Retinal pigment epithelial cell (primary cell): ENCODE measurements around the gene DMD.

ENCODE experiments used
- DNase-seq: peaks from one replicate; pipeline ENCODE4 v3.0.0-alpha.2; 2010; ENCODE audit warnings: low read depth
- H3K4me3 ChIP-seq: 2 replicates; pipeline ENCODE4 v1.5.1; 2011; ENCODE audit warnings: mild to moderate bottlenecking, low read length, control low read depth, moderate library complexity
- CTCF ChIP-seq: conservative IDR thresholded peaks from 2 replicates; pipeline ENCODE4 v1.5.1; 2011; ENCODE audit warnings: low read depth, low read length, control low read depth, inconsistent platforms

The DMD gene

GRCh38 chrX:31200430-31200829 is 2010.9 kb downstream of the DMD start:
- DNase-seq, result no peak
- H3K4me3 ChIP-seq, result no peak overlapping the region
- TF ChIP-seq CTCF, result no peak

DNA sequence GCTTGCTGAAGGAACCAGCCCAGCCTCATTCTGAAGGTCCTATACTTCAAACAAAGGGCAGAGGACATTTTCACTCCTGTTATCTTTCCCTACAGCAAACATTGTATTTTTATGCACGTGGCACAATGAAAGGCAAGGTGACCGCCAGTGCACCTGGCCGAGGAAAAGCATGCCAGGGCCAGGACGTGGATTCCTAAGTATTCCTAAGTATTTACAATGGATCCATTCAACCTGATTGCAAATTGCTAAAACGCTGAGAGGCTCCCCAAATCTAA is 2011.6 kb downstream of the DMD start:
- TF ChIP-seq CTCF, result no peak
- no peak for DNase-seq

DNA sequence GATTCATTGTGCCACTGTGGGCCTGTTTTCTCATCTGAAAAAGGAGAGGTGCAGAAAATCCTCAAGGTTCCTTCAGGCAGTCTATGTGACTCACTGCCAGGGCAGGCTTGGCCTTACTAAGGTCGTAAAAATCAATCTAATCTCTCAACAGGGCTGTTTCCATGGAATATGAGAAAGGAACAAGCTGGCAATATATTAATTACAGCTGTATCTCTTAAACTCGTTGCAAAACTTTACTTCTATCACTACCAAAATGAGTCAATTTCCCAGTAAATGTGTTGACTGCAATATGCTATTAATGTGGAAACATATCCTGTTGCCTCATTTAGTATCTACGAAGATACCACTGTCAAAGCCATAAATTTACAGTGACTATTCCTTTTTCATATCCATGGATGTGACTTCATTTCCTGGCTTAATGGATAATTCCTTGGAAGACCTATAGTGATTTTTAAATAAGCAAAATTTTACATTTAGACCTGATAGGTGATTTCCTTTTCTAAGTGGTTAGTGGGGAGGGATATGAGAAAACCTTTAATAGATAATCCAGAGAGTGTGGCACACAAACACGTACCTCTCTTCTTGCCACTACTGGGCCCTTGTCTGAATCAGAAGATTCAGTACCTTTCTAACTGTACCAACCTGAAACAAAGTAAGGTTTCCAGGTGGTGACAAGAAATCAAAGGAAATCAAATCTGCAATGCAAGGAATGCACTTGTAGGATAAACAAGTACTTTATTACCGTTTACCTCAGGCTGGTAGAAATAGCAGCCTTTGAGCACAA is 2012.1 kb downstream of the DMD start:
- H3K4me3 ChIP-seq, result no peak overlapping the region
- no peak for DNase-seq
- TF ChIP-seq CTCF, result no peak

More for the DNA sequence above, 2011.6 kb downstream of the DMD start:
- no peak overlapping the region for H3K4me3 ChIP-seq

DNA sequence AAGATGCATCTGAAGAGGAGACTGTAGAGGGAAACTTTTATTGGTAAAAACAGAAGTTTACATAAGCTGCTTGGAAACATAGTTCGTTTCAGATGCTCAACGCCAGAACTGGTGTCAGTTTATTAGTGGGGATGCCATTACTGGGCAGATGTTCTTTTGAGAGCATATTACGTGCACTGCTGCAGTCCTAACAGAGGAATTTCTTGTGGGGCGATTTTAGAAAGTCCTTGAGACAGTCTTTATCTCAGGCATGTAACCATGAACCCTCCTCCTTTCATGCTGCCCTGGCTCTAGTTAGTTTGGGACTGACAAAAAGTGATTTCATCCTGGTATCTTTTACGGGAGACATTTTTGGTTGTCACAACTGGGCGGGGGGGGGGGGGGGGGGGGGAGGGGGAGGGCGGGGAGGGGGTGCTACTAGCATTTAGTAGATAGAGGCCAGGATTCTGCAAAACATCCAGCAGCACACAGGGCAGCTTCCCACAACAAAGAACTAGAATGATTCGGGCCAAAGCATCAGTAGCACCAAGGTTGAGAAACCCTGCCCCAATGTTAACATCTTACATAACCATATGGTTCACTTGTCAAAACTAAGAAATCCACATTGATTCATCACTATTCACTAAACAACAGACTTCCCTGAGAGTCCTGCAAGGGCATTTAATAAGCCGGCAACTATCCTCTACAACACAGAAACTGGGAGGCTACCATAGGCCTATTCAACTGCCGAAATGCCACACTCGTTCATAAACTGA is 2021.0 kb downstream of the DMD start:
- no peak for DNase-seq
- H3K4me3 ChIP-seq, result no peak overlapping the region
- no peak for TF ChIP-seq CTCF

GRCh38 chrX:31186693-31187338 is 2024.5 kb downstream of the DMD start:
- no peak for TF ChIP-seq CTCF
- no peak overlapping the region for H3K4me3 ChIP-seq
- no peak for DNase-seq

- H3K4me3 ChIP-seq, result no peak overlapping the region
- TF ChIP-seq CTCF, result no peak
- DNase-seq, result no peak
Observed at GRCh38 chrX:31185884-31186283, 2025.5 kb downstream of the DMD start.
